ENCODE results near the gene SNAP47.

Gene SNAP47

GRCh38 chr1:227769936-227770494 lies 34.8 kb downstream of the SNAP47 start:
- no peak for DNase-seq

- DNase-seq: no peak
Measured at GRCh38 chr1:227770812-227771211, 35.6 kb downstream of the SNAP47 start.

GRCh38 chr1:227771326-227771725 lies 36.1 kb downstream of the SNAP47 start:
- no peak for DNase-seq

- DNase-seq: no peak
Measured at GRCh38 chr1:227771771-227772170, 36.5 kb downstream of the SNAP47 start.

GRCh38 chr1:227773558-227773957 lies 38.3 kb downstream of the SNAP47 start:
- no peak for DNase-seq

- peak; percentile 29 for DNase-seq
Measured at GRCh38 chr1:227774051-227774731, 39.0 kb downstream of the SNAP47 start.

- DNase-seq: no peak
Measured at GRCh38 chr1:227774821-227775661, 39.8 kb downstream of the SNAP47 start.

GRCh38 chr1:227775841-227776240 lies 40.6 kb downstream of the SNAP47 start:
- no peak for DNase-seq

- no peak for DNase-seq
Measured at GRCh38 chr1:227776331-227776771, 41.1 kb downstream of the SNAP47 start.

- no peak for DNase-seq
Measured at GRCh38 chr1:227777156-227777555, 41.9 kb downstream of the SNAP47 start.

GRCh38 chr1:227777646-227778045 lies 42.4 kb downstream of the SNAP47 start:
- DNase-seq: no peak

- no peak for DNase-seq
Measured at GRCh38 chr1:227778401-227778947, 43.2 kb downstream of the SNAP47 start.

- DNase-seq: no peak
Measured at GRCh38 chr1:227779021-227779441, 43.8 kb downstream of the SNAP47 start.

- no peak for DNase-seq
Measured at GRCh38 chr1:227779685-227780084, 44.5 kb downstream of the SNAP47 start.

- no peak for DNase-seq
Measured at GRCh38 chr1:227780101-227781044, 45.1 kb downstream of the SNAP47 start.

GRCh38 chr1:227781314-227781930 lies 46.2 kb downstream of the SNAP47 start:
- no peak for DNase-seq

- no peak for DNase-seq
Measured at GRCh38 chr1:227782226-227782625, 47.0 kb downstream of the SNAP47 start.

GRCh38 chr1:227785094-227785804 lies 50.0 kb downstream of the SNAP47 start:
- no peak for DNase-seq

GRCh38 chr1:227785805-227786671 lies 50.8 kb downstream of the SNAP47 start:
- no peak for DNase-seq

Data from CD4-positive, alpha-beta T cell treated with Interleukin-4 for 4 hours (primary cell).